Uterus (tissue), 2 donors: Measurements from ENCODE around the gene TAPT1.

Experiments used
- CTCF ChIP-seq, 4 experiments: fragments of 200-600 bp in 2 of 4; fragments of 450-650 bp in 2 of 4; sonication (generic) in 2 of 4; IDR thresholded peaks; one replicate each; pipeline ENCODE4 v1.5.1; 2016 to 2019; ENCODE audit warnings: antibody characterized with exemption in 4 of 4, mild to moderate bottlenecking in 2 of 4, moderate library complexity in 1 of 4
- POLR2A ChIP-seq, 2 donors: fragments of 450-650 bp; IDR thresholded peaks; one replicate each; pipeline ENCODE4 v1.6.1; 2016; ENCODE audit warnings: antibody characterized with exemption in 2 of 2, mild to moderate bottlenecking in 1 of 2, moderate library complexity in 1 of 2

- TF ChIP-seq CTCF (IDR thresholded peaks at IDR 0.05) (no peak), POLR2A (IDR thresholded peaks at IDR 0.05) (no peak)
These were observed 109.7 kb downstream of the TAPT1 start for GRCh38 chr4:16116493-16116990.
